ENCODE data around the gene SNORC.

SNORC gene

GRCh38 chr2:232877940-232878511 is 8.0 kb downstream of the SNORC start:
- DNase-seq (ENCODE audit: low read depth), result no peak
- no peak overlapping the region for H3K4me3 ChIP-seq (ENCODE audit: low read length)
- TF ChIP-seq CTCF (conservative IDR thresholded peaks at IDR 0.05; ENCODE audit: low read depth, low read length), result no peak

GRCh38 chr2:232878855-232879617 is 9.0 kb downstream of the SNORC start:
- DNase-seq (ENCODE audit: low read depth), result no peak
- no peak overlapping the region for H3K4me3 ChIP-seq (ENCODE audit: low read length)
- TF ChIP-seq CTCF (conservative IDR thresholded peaks at IDR 0.05; ENCODE audit: low read depth, low read length), result no peak

GRCh38 chr2:232879618-232880494 is 9.8 kb downstream of the SNORC start:
- no peak for DNase-seq (ENCODE audit: low read depth)
- no peak overlapping the region for H3K4me3 ChIP-seq (ENCODE audit: low read length)
- no peak for TF ChIP-seq CTCF (conservative IDR thresholded peaks at IDR 0.05; ENCODE audit: low read depth, low read length)

GRCh38 chr2:232880764-232881351 is 10.8 kb downstream of the SNORC start:
- no peak overlapping the region for H3K4me3 ChIP-seq (ENCODE audit: low read length)
- DNase-seq (ENCODE audit: low read depth), result no peak
- no peak for TF ChIP-seq CTCF (conservative IDR thresholded peaks at IDR 0.05; ENCODE audit: low read depth, low read length)

GRCh38 chr2:232882085-232882484 is 12.0 kb downstream of the SNORC start:
- no peak overlapping the region for H3K4me3 ChIP-seq (ENCODE audit: low read length)
- no peak for DNase-seq (ENCODE audit: low read depth)
- no peak for TF ChIP-seq CTCF (conservative IDR thresholded peaks at IDR 0.05; ENCODE audit: low read depth, low read length)

GRCh38 chr2:232882505-232883115 is 12.5 kb downstream of the SNORC start:
- no peak for DNase-seq (ENCODE audit: low read depth)
- TF ChIP-seq CTCF (conservative IDR thresholded peaks at IDR 0.05; ENCODE audit: low read depth, low read length), result no peak
- no peak overlapping the region for H3K4me3 ChIP-seq (ENCODE audit: low read length)

Measured in retinal pigment epithelial cell (primary cell).